GM21390 (cell line): ENCODE data around the gene TMEM144.

ENCODE experiments used
- ATAC-seq: cut with Tn5 transposase; IDR thresholded peaks from one replicate; pipeline ENCODE4 v1.9.1; 2021; ENCODE audit not compliant: unreplicated experiment

TMEM144 gene

DNA sequence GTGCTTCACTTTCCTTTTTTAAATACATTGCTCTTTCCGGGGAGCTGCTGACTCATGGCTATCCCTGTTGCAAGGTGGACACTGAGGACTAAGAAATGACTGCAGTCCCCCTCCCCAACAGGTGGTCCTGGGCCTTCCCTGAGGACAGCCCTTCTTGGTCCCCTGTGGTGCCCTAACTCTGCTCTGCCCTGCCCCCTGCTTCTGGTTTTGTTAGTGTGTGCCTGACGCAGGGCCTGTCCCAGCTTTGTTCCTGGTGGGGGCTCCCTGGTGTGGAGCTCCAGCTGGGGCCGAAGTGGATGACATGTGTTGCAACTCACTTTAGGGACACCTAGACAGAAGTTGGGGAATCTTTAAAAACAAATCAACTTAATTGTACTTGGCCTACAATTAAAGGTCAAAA is 81.9 kb downstream of the TMEM144 start:
- ATAC-seq = no peak

DNA sequence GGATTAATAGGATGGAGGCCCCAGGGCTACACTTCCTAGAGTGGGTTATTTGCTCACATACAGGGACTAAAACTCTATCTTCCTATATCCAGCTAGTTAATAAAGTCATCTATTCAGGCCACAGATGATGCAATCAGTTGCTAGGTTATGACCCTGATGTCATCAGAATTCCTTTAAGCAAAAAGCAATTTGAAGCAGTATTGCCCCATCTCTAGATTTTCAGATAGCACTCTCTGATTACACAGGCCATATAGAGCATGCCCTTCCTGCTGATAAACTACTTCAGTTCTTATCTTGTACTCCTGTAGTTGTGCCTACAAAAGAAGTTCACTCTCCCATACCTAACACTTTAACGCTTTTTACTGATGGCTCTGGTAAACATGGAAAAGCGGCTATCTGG is 84.8 kb downstream of the TMEM144 start:
- ATAC-seq = no peak

- no peak for ATAC-seq
Measured at GRCh38 chr4:158297866-158298265, 87.6 kb downstream of the TMEM144 start.

GRCh38 chr4:158299459-158300007 is 89.2 kb downstream of the TMEM144 start:
- ATAC-seq = no peak

GRCh38 chr4:158300012-158300411 is 89.7 kb downstream of the TMEM144 start:
- no peak for ATAC-seq

DNA sequence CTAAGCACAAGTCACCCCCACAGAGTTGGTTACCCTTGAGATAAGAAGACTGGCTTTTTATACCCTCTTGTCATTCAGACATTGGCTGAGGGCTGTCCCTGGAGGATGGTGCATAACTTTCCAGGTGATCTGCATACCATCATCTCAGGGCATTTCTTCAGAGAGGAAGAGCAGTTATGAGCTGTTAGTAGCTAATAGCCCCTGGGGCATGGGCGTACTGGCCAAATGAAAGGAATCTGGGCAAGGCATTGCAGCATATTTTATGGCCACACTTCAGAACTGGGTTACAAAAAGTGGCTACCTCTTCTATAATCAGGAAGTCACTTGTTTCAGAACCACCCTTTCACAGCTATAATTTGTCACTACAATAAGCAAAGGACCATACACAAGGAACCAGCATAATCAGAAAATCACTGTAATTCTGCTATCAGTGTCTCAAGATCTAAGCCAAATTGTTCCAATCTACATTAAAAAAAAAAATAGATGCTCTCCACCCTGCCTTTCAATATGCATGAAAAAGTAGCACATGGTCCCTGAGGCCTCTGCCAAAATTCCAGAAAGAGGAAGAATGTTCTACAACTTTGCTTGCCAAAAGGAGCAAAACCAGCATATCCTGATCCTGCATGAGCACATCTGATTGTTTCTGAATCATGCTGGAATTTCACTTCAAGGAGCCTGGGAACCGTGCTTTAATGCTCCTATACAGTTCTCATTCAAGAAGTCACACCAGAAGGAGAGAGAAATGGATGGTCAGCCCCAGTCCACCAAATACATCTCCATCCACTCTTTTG is 92.0 kb downstream of the TMEM144 start:
- ATAC-seq = no peak

DNA sequence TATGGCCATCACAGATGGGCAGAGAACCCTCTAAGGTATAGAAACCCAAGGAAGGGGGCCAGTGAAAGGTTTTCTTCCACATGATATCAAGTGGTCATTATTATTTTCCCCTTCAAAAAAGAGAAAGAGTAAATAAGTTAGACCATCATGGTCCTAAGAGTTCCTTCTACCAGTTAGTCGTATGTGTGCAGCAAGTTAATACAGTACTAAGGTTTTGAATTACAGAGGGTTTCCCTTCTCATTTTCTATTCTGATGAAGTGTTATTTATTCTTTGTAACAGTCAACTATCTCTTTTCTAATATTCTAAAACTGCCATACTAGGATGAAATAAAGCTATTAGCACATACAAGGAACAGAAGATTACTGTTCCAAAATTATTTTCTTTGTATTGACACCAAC is 94.4 kb downstream of the TMEM144 start:
- ATAC-seq = no peak
